ENCODE data around the gene MAP3K7. TPM values are rescaled to one million over a fixed set of nuclear protein-coding genes. Genes with fewer than 3 reads are reported as not detected.
A peak's percentile ranks its signal among the peaks of the same experiment; 100 is the strongest.

The MAP3K7 gene
- polyA plus RNA-seq (2013, experiment 1 of 2) = 27.5 TPM
- polyA plus RNA-seq (2013, experiment 2 of 2) = 27.8 TPM

GRCh38 chr6:90586836-90587638 is at the start of gene MAP3K7:
Gene MAP3K7 (minus strand): TSS chr6:90587072. CDS start chr6:90586883, 189 bp downstream.
- H4K5ac ChIP-seq (ENCODE audit: low read length) = peak within 1 kb of the TSS; percentile 92
- H3K4ac ChIP-seq (ENCODE audit: low read depth, low read length) = peak within 1 kb of the TSS; percentile 49
- H3K9ac ChIP-seq (ENCODE audit: low read length) = peak within 1 kb of the TSS; percentile 84
- no peaks in the 10 kb centered on the region for H3K36me3 ChIP-seq (ENCODE audit: control insufficient read depth, insufficient read depth, low read length)
- H4K8ac ChIP-seq (ENCODE audit: low read depth, low read length) = no peak within 1 kb of the TSS
- no peak within 1 kb of the TSS for H2BK15ac ChIP-seq (replicated peaks; ENCODE audit: low read depth)
- H2AK5ac ChIP-seq (ENCODE audit: low read length) = no peak within 1 kb of the TSS
- H3K4me3 ChIP-seq (ENCODE audit: low read length) = peak within 1 kb of the TSS; percentile 98
- peak within 1 kb of the TSS; percentile 96 for H3K56ac ChIP-seq (ENCODE audit: low read length)
- peak within 1 kb of the TSS; percentile 87 for H3K4me2 ChIP-seq (ENCODE audit: low read length)
- H3K23ac ChIP-seq (ENCODE audit: low read length) = no peak within 1 kb of the TSS
- H3K79me1 ChIP-seq (ENCODE audit: low read length) = peaks cover 6% of the 10 kb centered on the region
- no peak within 1 kb of the TSS for H2BK120ac ChIP-seq (ENCODE audit: low read depth, low read length)
- WGBS (ENCODE audit: extremely low coverage, insufficient coverage, low lambda C conversion rate) = no CpG with 5 or more reads among the region's 58 CpGs
- no peaks in the 10 kb centered on the region for H3K27me3 ChIP-seq (ENCODE audit: insufficient read depth, low read length, poor library complexity)
- no peaks in the 10 kb centered on the region for H3K4me1 ChIP-seq (ENCODE audit: control insufficient read depth, low read depth, low read length)
- peaks cover 27% of the 10 kb centered on the region for H3K79me2 ChIP-seq (ENCODE audit: control insufficient read depth, insufficient read depth, low read length)
- H2BK5ac ChIP-seq (ENCODE audit: low read length) = peak within 1 kb of the TSS; percentile 41
- H3K27ac ChIP-seq (ENCODE audit: low read depth, low read length) = peak within 1 kb of the TSS; percentile 78
- no peak within 1 kb of the TSS for H3K18ac ChIP-seq (ENCODE audit: low read length)
- peak; percentile 99 for DNase-seq

- H4K8ac ChIP-seq (ENCODE audit: low read depth, low read length) = no peak overlapping the region
- no peak overlapping the region for H3K4me2 ChIP-seq (ENCODE audit: low read length)
- H3K56ac ChIP-seq (ENCODE audit: low read length) = no peak overlapping the region
- H2BK5ac ChIP-seq (ENCODE audit: low read length) = no peak overlapping the region
- WGBS (ENCODE audit: extremely low coverage, insufficient coverage, low lambda C conversion rate) = no CpG with 5 or more reads among the region's 1 CpG
- no peak overlapping the region for H2AK5ac ChIP-seq (ENCODE audit: low read length)
- no peaks in the 10 kb centered on the region for H3K27me3 ChIP-seq (ENCODE audit: insufficient read depth, low read length, poor library complexity)
- H3K23ac ChIP-seq (ENCODE audit: low read length) = no peak overlapping the region
- DNase-seq = no peak
- no peak overlapping the region for H2BK15ac ChIP-seq (replicated peaks; ENCODE audit: low read depth)
- no peak overlapping the region for H3K4ac ChIP-seq (ENCODE audit: low read depth, low read length)
- no peak overlapping the region for H2BK120ac ChIP-seq (ENCODE audit: low read depth, low read length)
- no peak overlapping the region for H3K4me3 ChIP-seq (ENCODE audit: low read length)
- H4K5ac ChIP-seq (ENCODE audit: low read length) = no peak overlapping the region
- no peaks in the 10 kb centered on the region for H3K36me3 ChIP-seq (ENCODE audit: control insufficient read depth, insufficient read depth, low read length)
- no peaks in the 10 kb centered on the region for H3K4me1 ChIP-seq (ENCODE audit: control insufficient read depth, low read depth, low read length)
- no peaks in the 10 kb centered on the region for H3K79me2 ChIP-seq (ENCODE audit: control insufficient read depth, insufficient read depth, low read length)
- H3K79me1 ChIP-seq (ENCODE audit: low read length) = no peaks in the 10 kb centered on the region
- no peak overlapping the region for H3K27ac ChIP-seq (ENCODE audit: low read depth, low read length)
- H3K9ac ChIP-seq (ENCODE audit: low read length) = no peak overlapping the region
- no peak overlapping the region for H3K18ac ChIP-seq (ENCODE audit: low read length)
Observed at GRCh38 chr6:90631046-90631445, 44.2 kb upstream of the MAP3K7 start.

- Histone ChIP-seq H3K4me1 (ENCODE audit: control insufficient read depth, low read depth, low read length) (no peaks in the 10 kb centered on the region), H3K27me3 (ENCODE audit: insufficient read depth, low read length, poor library complexity) (no peaks in the 10 kb centered on the region), H2AK5ac (ENCODE audit: low read length) (no peak overlapping the region), H4K5ac (ENCODE audit: low read length) (no peak overlapping the region), H3K79me2 (ENCODE audit: control insufficient read depth, insufficient read depth, low read length) (no peaks in the 10 kb centered on the region), H3K4me3 (ENCODE audit: low read length) (no peak overlapping the region), H2BK5ac (ENCODE audit: low read length) (no peak overlapping the region), H3K18ac (ENCODE audit: low read length) (no peak overlapping the region), H3K79me1 (ENCODE audit: low read length) (no peaks in the 10 kb centered on the region), H2BK120ac (ENCODE audit: low read depth, low read length) (no peak overlapping the region), H2BK15ac (replicated peaks; ENCODE audit: low read depth) (no peak overlapping the region), H3K9ac (ENCODE audit: low read length) (no peak overlapping the region), H3K36me3 (ENCODE audit: control insufficient read depth, insufficient read depth, low read length) (no peaks in the 10 kb centered on the region), H3K4me2 (ENCODE audit: low read length) (no peak overlapping the region), H3K4ac (ENCODE audit: low read depth, low read length) (no peak overlapping the region), H4K8ac (ENCODE audit: low read depth, low read length) (no peak overlapping the region), H3K27ac (ENCODE audit: low read depth, low read length) (no peak overlapping the region), H3K56ac (ENCODE audit: low read length) (no peak overlapping the region), H3K23ac (ENCODE audit: low read length) (no peak overlapping the region)
- no CpG with 5 or more reads among the region's 2 CpGs for WGBS (ENCODE audit: extremely low coverage, insufficient coverage, low lambda C conversion rate)
- DNase-seq = no peak
Observed at GRCh38 chr6:90621581-90621980, 34.7 kb upstream of the MAP3K7 start.

DNA sequence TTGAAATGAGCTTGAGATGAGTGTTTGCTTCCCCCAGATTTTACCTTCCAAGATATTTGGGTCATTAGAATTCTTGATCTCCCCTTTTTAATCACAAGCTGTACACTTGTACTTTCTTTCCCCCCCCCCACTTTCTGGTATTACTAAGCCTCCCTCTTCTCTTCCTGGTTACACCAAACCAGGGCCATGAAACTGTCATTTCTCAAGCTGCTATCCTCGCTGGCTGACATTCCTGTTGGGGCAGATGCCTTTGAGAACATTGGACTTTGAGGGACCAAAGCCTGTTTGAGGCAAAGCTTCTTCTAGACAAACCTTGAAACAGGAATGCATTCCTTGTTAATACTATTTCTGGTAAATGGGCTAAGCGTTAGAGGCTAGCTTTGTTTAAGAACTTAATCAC is 32.3 kb upstream of the MAP3K7 start:
- Histone ChIP-seq H4K5ac (ENCODE audit: low read length) (no peak overlapping the region), H3K4me3 (ENCODE audit: low read length) (no peak overlapping the region), H3K27me3 (ENCODE audit: insufficient read depth, low read length, poor library complexity) (no peaks in the 10 kb centered on the region), H3K18ac (ENCODE audit: low read length) (no peak overlapping the region), H3K4ac (ENCODE audit: low read depth, low read length) (no peak overlapping the region), H2BK15ac (replicated peaks; ENCODE audit: low read depth) (no peak overlapping the region), H3K4me1 (ENCODE audit: control insufficient read depth, low read depth, low read length) (peaks cover 2% of the 10 kb centered on the region), H3K79me2 (ENCODE audit: control insufficient read depth, insufficient read depth, low read length) (no peaks in the 10 kb centered on the region), H3K56ac (ENCODE audit: low read length) (no peak overlapping the region), H2AK5ac (ENCODE audit: low read length) (no peak overlapping the region), H3K36me3 (ENCODE audit: control insufficient read depth, insufficient read depth, low read length) (no peaks in the 10 kb centered on the region), H3K27ac (ENCODE audit: low read depth, low read length) (no peak overlapping the region), H4K8ac (ENCODE audit: low read depth, low read length) (no peak overlapping the region), H2BK5ac (ENCODE audit: low read length) (no peak overlapping the region), H2BK120ac (ENCODE audit: low read depth, low read length) (no peak overlapping the region), H3K79me1 (ENCODE audit: low read length) (no peaks in the 10 kb centered on the region), H3K9ac (ENCODE audit: low read length) (no peak overlapping the region), H3K4me2 (ENCODE audit: low read length) (no peak overlapping the region), H3K23ac (ENCODE audit: low read length) (no peak overlapping the region)
- DNase-seq = no peak
- WGBS (ENCODE audit: extremely low coverage, insufficient coverage, low lambda C conversion rate) = no CpG with 5 or more reads among the region's 2 CpGs

- Histone ChIP-seq H3K56ac (ENCODE audit: low read length) (peak overlapping the region; percentile 94), H3K27me3 (ENCODE audit: insufficient read depth, low read length, poor library complexity) (no peaks in the 10 kb centered on the region), H4K8ac (ENCODE audit: low read depth, low read length) (no peak overlapping the region), H3K27ac (ENCODE audit: low read depth, low read length) (no peak overlapping the region), H3K9ac (ENCODE audit: low read length) (no peak overlapping the region), H2AK5ac (ENCODE audit: low read length) (no peak overlapping the region), H3K18ac (ENCODE audit: low read length) (peak overlapping the region; percentile 25), H4K5ac (ENCODE audit: low read length) (no peak overlapping the region), H3K36me3 (ENCODE audit: control insufficient read depth, insufficient read depth, low read length) (no peaks in the 10 kb centered on the region), H3K79me1 (ENCODE audit: low read length) (no peaks in the 10 kb centered on the region), H3K4me3 (ENCODE audit: low read length) (no peak overlapping the region), H3K4me2 (ENCODE audit: low read length) (no peak overlapping the region), H3K4ac (ENCODE audit: low read depth, low read length) (no peak overlapping the region), H2BK5ac (ENCODE audit: low read length) (no peak overlapping the region), H2BK120ac (ENCODE audit: low read depth, low read length) (no peak overlapping the region), H3K79me2 (ENCODE audit: control insufficient read depth, insufficient read depth, low read length) (no peaks in the 10 kb centered on the region), H3K23ac (ENCODE audit: low read length) (peak overlapping the region; percentile 72), H2BK15ac (replicated peaks; ENCODE audit: low read depth) (no peak overlapping the region), H3K4me1 (ENCODE audit: control insufficient read depth, low read depth, low read length) (peaks cover 2% of the 10 kb centered on the region)
- WGBS (ENCODE audit: extremely low coverage, insufficient coverage, low lambda C conversion rate) = no CpG with 5 or more reads among the region's 6 CpGs
- DNase-seq = peak; percentile 28
Observed at GRCh38 chr6:90612313-90612680, 25.4 kb upstream of the MAP3K7 start.

Data from mesendoderm (in vitro differentiated cells).